K562 (cell line): ENCODE data around the gene UPF2. TPM values are rescaled to one million over a fixed set of nuclear protein-coding genes. Genes with fewer than 3 reads are reported as not detected.

Experiments
- BCOR ChIP-seq: fragments of 450-650 bp; IDR thresholded peaks from 2 replicates; pipeline ENCODE4 v1.6.1; 2016
- FOXA1 ChIP-seq: fragments of 450-650 bp; IDR thresholded peaks from 2 replicates; pipeline ENCODE4 v1.6.1; 2016; ENCODE audit warnings: mild to moderate bottlenecking, borderline replicate concordance
- FOXA3 ChIP-seq, 2 experiments: fragments of 450-650 bp in 1 of 2; sonication (generic) in 1 of 2; formaldehyde crosslinking; IDR thresholded peaks in 1 of 2; conservative IDR thresholded peaks in 1 of 2; 2 replicates each; pipeline versions ENCODE4 v1.4.0 to v1.8.0; 2020 to 2022; ENCODE audit warnings: mild to moderate bottlenecking in 2 of 2, missing genetic modification reagents in 1 of 2
- GATAD2B ChIP-seq: fragments of 450-650 bp; IDR thresholded peaks from 2 replicates; pipeline ENCODE4 v1.6.1; 2017; ENCODE audit warnings: mild to moderate bottlenecking, borderline replicate concordance
- ID3 ChIP-seq, 2 experiments: fragments of 250-450 bp in 1 of 2; fragments of 450-650 bp in 1 of 2; sonication (Bioruptor Pico) in 1 of 2; IDR thresholded peaks; 2 replicates each; pipeline versions ENCODE4 v1.6.1 to v1.8.0; 2016 to 2021; ENCODE audit warnings: mild to moderate bottlenecking in 2 of 2, moderate library complexity in 2 of 2, missing compliant biosample characterization in 1 of 2, missing genetic modification characterization in 1 of 2
- NCOA1 ChIP-seq: fragments of 450-650 bp; IDR thresholded peaks from 2 replicates; pipeline ENCODE4 v1.6.1; 2016; ENCODE audit warnings: low read depth
- NR2C2 ChIP-seq, 2 experiments: fragments of 200-800 bp in 1 of 2; sonication (Bioruptor generic) in 1 of 2; sonication (generic) in 1 of 2; formaldehyde crosslinking in 1 of 2; IDR thresholded peaks; 2 replicates each; pipeline versions ENCODE4 v1.6.1 to v1.8.0; 2016 to 2022; ENCODE audit warnings: mild to moderate bottlenecking in 1 of 2, missing compliant biosample characterization in 1 of 2, missing genetic modification characterization in 1 of 2, missing genetic modification reagents in 1 of 2
- TAF1 ChIP-seq: IDR thresholded peaks from 2 replicates; pipeline ENCODE4 v1.6.1; 2011; ENCODE audit warnings: mild to moderate bottlenecking, low read length, moderate library complexity; ENCODE audit not compliant: insufficient read depth, control insufficient read depth, severe bottlenecking; ENCODE audit errors: extremely low read depth
- ZMIZ1 ChIP-seq, 2 experiments: fragments of 150-350 bp in 1 of 2; IDR thresholded peaks; 2 replicates each; pipeline ENCODE4 v1.6.1; 2012 to 2016; ENCODE audit warnings: low read depth in 2 of 2, low read length in 2 of 2, mild to moderate bottlenecking in 1 of 2, moderate library complexity in 1 of 2
- polyA plus RNA-seq, 8 experiments: library from polyadenylated mRNA; depleted of rRNA in 4 of 8; stranded (reverse) in 5 of 8; unstranded in 3 of 8; fragments of >200 nt; fragmentation: Nextera tagmentation in 2 of 8; fragmentation: Illumina TruSeq in 1 of 8; extraction: Ambion mirVana in 2 of 8; extraction: Trizol in 1 of 8; gene quantifications; 2 replicates each; pipeline versions ENCODE4 v1.2.1 to v1.2.3, GENCODE V29; 2011 to 2014; ENCODE audit warnings: inconsistent platforms in 1 of 8, missing spikeins in 1 of 8
- total RNA-seq, 7 experiments: library from RNA; depleted of rRNA in 6 of 7; stranded (reverse); fragments of >200 nt in 6 of 7; fragmentation: Illumina TruSeq in 2 of 7; extraction: Trizol in 2 of 7; gene quantifications; 2 replicates each; pipeline versions ENCODE4 v1.2.1 to v1.2.3, GENCODE V29; 2011 to 2021; ENCODE audit warnings: low replicate concordance in 1 of 7
- TF ChIP-seq, protein P1 (sequence below), 2 experiments: fragments of 450-650 bp; IDR thresholded peaks; 2 replicates each; pipeline ENCODE4 v1.6.1; 2016
- TF ChIP-seq, protein P2 (sequence below): conservative IDR thresholded peaks from 2 replicates; pipeline ENCODE4 v1.6.1; 2011; ENCODE audit warnings: low read depth, mild to moderate bottlenecking, low read length; ENCODE audit not compliant: control insufficient read depth
- TF ChIP-seq, protein P3 (sequence below): sonication (generic); formaldehyde crosslinking; IDR thresholded peaks from 2 replicates; pipeline ENCODE4 v1.8.0; 2022; ENCODE audit warnings: missing genetic modification reagents, mild to moderate bottlenecking, moderate library complexity, borderline replicate concordance

UPF2 gene
- total and polyA plus RNA-seq, 9 of the 15 experiments (the other 6 are each of a cell fraction or from before 2014, with no cell fraction given): 13.9 to 37.7 (median 23.7) TPM

DNA sequence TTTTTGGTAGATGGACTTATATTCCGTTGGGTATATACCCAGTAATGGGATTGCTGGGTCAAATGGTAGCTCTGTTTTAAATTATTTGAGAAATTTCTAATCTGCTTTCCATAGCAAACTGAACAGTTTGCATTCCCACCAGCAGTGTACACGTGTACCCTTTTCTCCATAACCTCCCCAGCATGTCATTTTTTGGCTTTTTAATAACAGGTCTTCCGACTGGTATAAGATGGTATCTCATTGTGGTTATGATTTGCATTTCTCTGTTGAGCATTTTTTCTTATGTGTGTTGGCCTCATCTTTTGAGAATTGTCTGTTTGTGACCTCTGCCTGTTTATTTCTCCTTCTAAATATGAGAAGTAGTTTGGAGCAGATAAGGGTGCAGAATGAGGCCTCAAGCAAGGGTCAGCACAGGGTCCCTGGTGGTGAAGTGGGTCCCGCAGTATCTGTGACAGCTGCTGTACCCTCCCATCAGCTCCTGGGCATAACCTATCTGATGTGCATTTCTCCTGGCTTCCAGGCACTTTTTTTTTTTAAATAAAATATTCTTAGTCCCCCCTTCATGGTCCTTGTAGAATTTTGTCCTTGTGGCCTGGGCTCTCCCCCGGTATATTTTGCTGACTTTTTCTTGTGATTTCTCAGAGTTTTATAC lies 145.9 kb downstream of the UPF2 start (continued):
- TF ChIP-seq ZMIZ1 (IDR thresholded peaks at IDR 0.05; ENCODE audit: low read depth in 2 of 2, low read length in 2 of 2) (no peak), TAF1 (peak; percentile 16), BCOR (no peak), NCOA1 (0 out of 2 replicates have a peak, but pooled peaks have one; percentile 12), NR2C2 (CRISPR knock-in tag; IDR thresholded peaks at IDR 0.05) (no peak), NR2C2 (tag; IDR thresholded peaks at IDR 0.05) (no peak), GATAD2B (no peak), FOXA1 (no peak), ID3 (CRISPR knock-in tag; IDR thresholded peaks at IDR 0.05) (no peak), ID3 (tag; IDR thresholded peaks at IDR 0.05) (no peak), FOXA3 (CRISPR knock-in tag; conservative IDR thresholded peaks at IDR 0.05 in 1 of 2, IDR thresholded peaks at IDR 0.05 in 1 of 2) (no peak)
- TF ChIP-seq, protein P1, sequence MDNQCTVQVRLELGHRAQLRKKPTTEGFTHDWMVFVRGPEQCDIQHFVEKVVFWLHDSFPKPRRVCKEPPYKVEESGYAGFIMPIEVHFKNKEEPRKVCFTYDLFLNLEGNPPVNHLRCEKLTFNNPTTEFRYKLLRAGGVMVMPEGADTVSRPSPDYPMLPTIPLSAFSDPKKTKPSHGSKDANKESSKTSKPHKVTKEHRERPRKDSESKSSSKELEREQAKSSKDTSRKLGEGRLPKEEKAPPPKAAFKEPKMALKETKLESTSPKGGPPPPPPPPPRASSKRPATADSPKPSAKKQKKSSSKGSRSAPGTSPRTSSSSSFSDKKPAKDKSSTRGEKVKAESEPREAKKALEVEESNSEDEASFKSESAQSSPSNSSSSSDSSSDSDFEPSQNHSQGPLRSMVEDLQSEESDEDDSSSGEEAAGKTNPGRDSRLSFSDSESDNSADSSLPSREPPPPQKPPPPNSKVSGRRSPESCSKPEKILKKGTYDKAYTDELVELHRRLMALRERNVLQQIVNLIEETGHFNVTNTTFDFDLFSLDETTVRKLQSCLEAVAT (IDR thresholded peaks at IDR 0.05): peak; percentile 62 to 75; a peak in 3 of 4 replicates
- TF ChIP-seq, protein P2, sequence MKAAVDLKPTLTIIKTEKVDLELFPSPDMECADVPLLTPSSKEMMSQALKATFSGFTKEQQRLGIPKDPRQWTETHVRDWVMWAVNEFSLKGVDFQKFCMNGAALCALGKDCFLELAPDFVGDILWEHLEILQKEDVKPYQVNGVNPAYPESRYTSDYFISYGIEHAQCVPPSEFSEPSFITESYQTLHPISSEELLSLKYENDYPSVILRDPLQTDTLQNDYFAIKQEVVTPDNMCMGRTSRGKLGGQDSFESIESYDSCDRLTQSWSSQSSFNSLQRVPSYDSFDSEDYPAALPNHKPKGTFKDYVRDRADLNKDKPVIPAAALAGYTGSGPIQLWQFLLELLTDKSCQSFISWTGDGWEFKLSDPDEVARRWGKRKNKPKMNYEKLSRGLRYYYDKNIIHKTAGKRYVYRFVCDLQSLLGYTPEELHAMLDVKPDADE: no peak
- TF ChIP-seq, protein P3, sequence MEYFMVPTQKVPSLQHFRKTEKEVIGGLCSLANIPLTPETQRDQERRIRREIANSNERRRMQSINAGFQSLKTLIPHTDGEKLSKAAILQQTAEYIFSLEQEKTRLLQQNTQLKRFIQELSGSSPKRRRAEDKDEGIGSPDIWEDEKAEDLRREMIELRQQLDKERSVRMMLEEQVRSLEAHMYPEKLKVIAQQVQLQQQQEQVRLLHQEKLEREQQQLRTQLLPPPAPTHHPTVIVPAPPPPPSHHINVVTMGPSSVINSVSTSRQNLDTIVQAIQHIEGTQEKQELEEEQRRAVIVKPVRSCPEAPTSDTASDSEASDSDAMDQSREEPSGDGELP: no peak
